GM21526 (cell line): ENCODE results near the gene ALOX12.
"Not testable (repeated sequence)": the region's sequence is repeated elsewhere in the genome, so short reads cannot be mapped to it uniquely, and the experiment has no call there.

Experiments
- ATAC-seq: cut with Tn5 transposase; IDR thresholded peaks from one replicate; pipeline ENCODE4 v1.9.1; 2021; ENCODE audit warnings: moderate library complexity; ENCODE audit not compliant: unreplicated experiment, low FRiP score

ALOX12 gene

GRCh38 chr17:7043182-7043496, 47.3 kb downstream of the ALOX12 start:
- ATAC-seq: no peak

GRCh38 chr17:7043497-7044198, 47.8 kb downstream of the ALOX12 start, which contains the start of gene SLC16A11:
Gene SLC16A11, minus strand, starts transcription at chr17:7044092. Its CDS starts 579 bp downstream, at chr17:7043513.
- ATAC-seq: no peak

GRCh38 chr17:7045492-7046126, 49.8 kb downstream of the ALOX12 start:
- ATAC-seq: no peak

GRCh38 chr17:7046127-7046724, 50.4 kb downstream of the ALOX12 start:
- ATAC-seq: no peak

GRCh38 chr17:7046725-7047397, 51.0 kb downstream of the ALOX12 start:
- not testable (repeated sequence) for ATAC-seq

GRCh38 chr17:7047566-7047965, 51.7 kb downstream of the ALOX12 start:
- ATAC-seq: no peak

- no peak for ATAC-seq
These were observed 53.1 kb downstream of the ALOX12 start for GRCh38 chr17:7048968-7049367.

GRCh38 chr17:7050583-7050982, 54.7 kb downstream of the ALOX12 start:
- not testable (repeated sequence) for ATAC-seq

- ATAC-seq: no peak
These were observed 60.5 kb downstream of the ALOX12 start for GRCh38 chr17:7056386-7056785.

GRCh38 chr17:7058831-7059447, 63.1 kb downstream of the ALOX12 start:
- no peak for ATAC-seq
